8988T (cell line): ENCODE measurements around the gene ATP9B.
"Not testable (repeated sequence)": the region's sequence is repeated elsewhere in the genome, so short reads cannot be mapped to it uniquely, and the experiment has no call there.

ENCODE experiments used
- DNase-seq: peaks from one replicate; pipeline ENCODE4 v3.0.0; 2011

ATP9B gene

GRCh38 chr18:79151191-79151590, 82.0 kb downstream of the ATP9B start:
- no peak for DNase-seq

GRCh38 chr18:79156327-79156726, 87.1 kb downstream of the ATP9B start:
- no peak for DNase-seq

GRCh38 chr18:79164706-79165105, 95.5 kb downstream of the ATP9B start:
- no peak for DNase-seq

- DNase-seq = no peak
These were observed 97.5 kb downstream of the ATP9B start for GRCh38 chr18:79166702-79167101.

GRCh38 chr18:79167526-79168190, 98.5 kb downstream of the ATP9B start:
- no peak for DNase-seq

- DNase-seq = no peak
These were observed 100.9 kb downstream of the ATP9B start for GRCh38 chr18:79169958-79170555.

GRCh38 chr18:79172331-79172730, 103.1 kb downstream of the ATP9B start:
- not testable (repeated sequence) for DNase-seq

GRCh38 chr18:79173742-79174141, 104.5 kb downstream of the ATP9B start:
- DNase-seq = no peak

- no peak for DNase-seq
These were observed 108.9 kb downstream of the ATP9B start for GRCh38 chr18:79178113-79178531.

- DNase-seq = no peak
These were observed 113.0 kb downstream of the ATP9B start for GRCh38 chr18:79182047-79182713.

GRCh38 chr18:79185648-79186047, 116.5 kb downstream of the ATP9B start:
- DNase-seq = no peak

- DNase-seq = no peak
These were observed 117.5 kb downstream of the ATP9B start for GRCh38 chr18:79186649-79187048.

- DNase-seq = no peak
These were observed 118.5 kb downstream of the ATP9B start for GRCh38 chr18:79187532-79188277.

- DNase-seq = no peak
These were observed 122.2 kb downstream of the ATP9B start for GRCh38 chr18:79191418-79191817.

GRCh38 chr18:79191956-79192355, 122.8 kb downstream of the ATP9B start:
- DNase-seq = no peak

GRCh38 chr18:79193826-79194225, 124.6 kb downstream of the ATP9B start:
- DNase-seq = no peak

GRCh38 chr18:79195716-79196683, 126.8 kb downstream of the ATP9B start:
- DNase-seq = no peak

GRCh38 chr18:79197531-79197930, 128.3 kb downstream of the ATP9B start:
- DNase-seq = no peak

- no peak for DNase-seq
These were observed 130.6 kb downstream of the ATP9B start for GRCh38 chr18:79199691-79200374.

GRCh38 chr18:79200546-79201268, 131.5 kb downstream of the ATP9B start:
- no peak for DNase-seq

GRCh38 chr18:79203017-79203605, 133.9 kb downstream of the ATP9B start:
- DNase-seq = no peak
